Body of pancreas (tissue), 4 donors: Measurements from ENCODE around the gene MXI1.

Experiments used
- POLR2A ChIP-seq, 3 donors: fragments of 450-650 bp; IDR thresholded peaks; one replicate each; pipeline ENCODE4 v1.6.1; 2016; ENCODE audit warnings: antibody characterized with exemption in 3 of 3, mild to moderate bottlenecking in 2 of 3
- TF ChIP-seq, protein P1 (sequence below), 7 experiments: fragments of 450-650 bp in 4 of 7; fragments of 200-600 bp in 3 of 7; sonication (generic) in 3 of 7; IDR thresholded peaks; one replicate each; pipeline ENCODE4 v1.5.1; 2016 to 2019; ENCODE audit warnings: antibody characterized with exemption in 7 of 7

DNA sequence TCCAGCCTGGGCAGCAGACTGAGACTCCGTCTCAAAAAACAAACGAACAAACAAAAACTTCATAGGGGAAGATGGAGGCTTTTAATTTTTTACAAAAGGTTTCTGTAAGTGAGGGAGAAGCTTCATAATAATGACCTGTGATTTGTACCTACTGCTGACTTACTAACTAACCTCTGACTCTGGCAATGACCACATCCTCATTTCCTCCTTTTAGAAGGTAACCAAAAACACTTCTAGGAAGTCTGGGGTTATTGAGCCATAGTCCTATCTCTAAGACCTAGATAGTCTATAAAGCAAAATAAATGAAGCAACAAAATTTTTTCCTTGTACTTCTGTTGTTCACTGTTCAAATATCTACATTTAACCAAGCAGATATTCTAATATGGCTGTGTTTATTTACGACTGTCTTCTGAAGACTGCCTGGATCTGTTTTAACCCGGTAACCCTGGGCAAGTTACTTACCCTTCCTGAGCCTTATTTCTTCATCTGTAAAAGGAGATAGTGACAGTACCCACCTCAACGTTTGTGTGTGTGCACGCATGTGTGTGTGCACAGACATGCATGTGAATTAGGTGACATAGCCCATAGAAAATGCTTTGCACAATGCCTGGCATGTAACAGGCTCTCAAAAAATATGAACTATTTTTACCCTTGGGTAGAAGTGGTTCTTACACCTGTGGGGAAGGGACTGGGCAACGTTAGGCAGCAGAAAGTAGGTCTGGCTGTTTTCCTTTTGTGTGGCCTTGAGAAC is 128.1 kb downstream of the MXI1 start:
- TF ChIP-seq, protein P1, sequence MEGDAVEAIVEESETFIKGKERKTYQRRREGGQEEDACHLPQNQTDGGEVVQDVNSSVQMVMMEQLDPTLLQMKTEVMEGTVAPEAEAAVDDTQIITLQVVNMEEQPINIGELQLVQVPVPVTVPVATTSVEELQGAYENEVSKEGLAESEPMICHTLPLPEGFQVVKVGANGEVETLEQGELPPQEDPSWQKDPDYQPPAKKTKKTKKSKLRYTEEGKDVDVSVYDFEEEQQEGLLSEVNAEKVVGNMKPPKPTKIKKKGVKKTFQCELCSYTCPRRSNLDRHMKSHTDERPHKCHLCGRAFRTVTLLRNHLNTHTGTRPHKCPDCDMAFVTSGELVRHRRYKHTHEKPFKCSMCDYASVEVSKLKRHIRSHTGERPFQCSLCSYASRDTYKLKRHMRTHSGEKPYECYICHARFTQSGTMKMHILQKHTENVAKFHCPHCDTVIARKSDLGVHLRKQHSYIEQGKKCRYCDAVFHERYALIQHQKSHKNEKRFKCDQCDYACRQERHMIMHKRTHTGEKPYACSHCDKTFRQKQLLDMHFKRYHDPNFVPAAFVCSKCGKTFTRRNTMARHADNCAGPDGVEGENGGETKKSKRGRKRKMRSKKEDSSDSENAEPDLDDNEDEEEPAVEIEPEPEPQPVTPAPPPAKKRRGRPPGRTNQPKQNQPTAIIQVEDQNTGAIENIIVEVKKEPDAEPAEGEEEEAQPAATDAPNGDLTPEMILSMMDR (IDR thresholded peaks at IDR 0.05), result no peak
- TF ChIP-seq POLR2A (IDR thresholded peaks at IDR 0.05), result no peak
